Endothelial cell (in vitro differentiated cells): ENCODE data around the gene TERF2IP. TPM values are rescaled to one million over a fixed set of nuclear protein-coding genes. Genes with fewer than 3 reads are reported as not detected.
A peak's percentile ranks its signal among the peaks of the same experiment; 100 is the strongest.

Source experiments
- DNase-seq: peaks from one replicate; pipeline ENCODE4 v3.0.0; 2021; ENCODE audit warnings: low spot score
- H3K27ac Mint-ChIP-seq: one replicate; pipeline ENCODE4 v1.8.0; 2021; ENCODE audit warnings: mixed read lengths, inconsistent platforms; ENCODE audit not compliant: unreplicated experiment
- H3K27me3 Mint-ChIP-seq: one replicate; pipeline ENCODE4 v1.8.0; 2021; ENCODE audit warnings: mild to moderate bottlenecking, moderate library complexity, mixed read lengths, inconsistent platforms; ENCODE audit not compliant: unreplicated experiment
- H3K36me3 Mint-ChIP-seq: one replicate; pipeline ENCODE4 v1.8.0; 2021; ENCODE audit warnings: mild to moderate bottlenecking, low read depth, mixed read lengths, inconsistent platforms; ENCODE audit not compliant: unreplicated experiment
- H3K4me1 Mint-ChIP-seq: one replicate; pipeline ENCODE4 v1.8.0; 2021; ENCODE audit warnings: mild to moderate bottlenecking, mixed read lengths, inconsistent platforms; ENCODE audit not compliant: unreplicated experiment
- H3K4me3 Mint-ChIP-seq: one replicate; pipeline ENCODE4 v1.8.0; 2021; ENCODE audit warnings: mild to moderate bottlenecking, mixed read lengths, inconsistent platforms; ENCODE audit not compliant: unreplicated experiment
- H3K9me3 Mint-ChIP-seq: one replicate; pipeline ENCODE4 v1.8.0; 2021; ENCODE audit warnings: mixed read lengths, inconsistent platforms; ENCODE audit not compliant: unreplicated experiment
- CTCF ChIP-seq: fragments of 200-600 bp; sonication (generic); IDR thresholded peaks from one replicate; pipeline ENCODE4 v1.5.0; 2021; ENCODE audit warnings: antibody characterized with exemption; ENCODE audit not compliant: unreplicated experiment
- total RNA-seq: library from RNA; stranded (reverse); fragmentation: NEBNext Ultra II Directional; extraction: Animal tissue kit (Norgen Biotek cat#: 25700); gene quantifications from one replicate; pipeline ENCODE4 v1.2.1, GENCODE V29; 2021; ENCODE audit not compliant: unreplicated experiment

Gene TERF2IP
- total RNA-seq, 1 donor from 2014 or later, result 48.0 TPM

GRCh38 chr16:75667503-75667902, 19.9 kb downstream of the TERF2IP start:
- no peaks in the 10 kb centered on the region for H3K36me3 Mint-ChIP-seq
- H3K27ac Mint-ChIP-seq, result no peak overlapping the region
- no peak for DNase-seq
- no peaks in the 10 kb centered on the region for H3K9me3 Mint-ChIP-seq
- no peaks in the 10 kb centered on the region for H3K4me1 Mint-ChIP-seq
- H3K4me3 Mint-ChIP-seq, result no peak overlapping the region
- TF ChIP-seq CTCF, result no peak
- H3K27me3 Mint-ChIP-seq, result peaks cover 1% of the 10 kb centered on the region

GRCh38 chr16:75676909-75677308, 29.3 kb downstream of the TERF2IP start, which contains the start of gene CPHXL2:
CPHXL2 (minus strand) TSS chr16:75677009; CDS start chr16:75676999, 10 bp downstream.
- H3K27me3 Mint-ChIP-seq, result peaks cover 1% of the 10 kb centered on the region
- H3K4me3 Mint-ChIP-seq, result no peak within 1 kb of the TSS
- peaks cover 7% of the 10 kb centered on the region for H3K4me1 Mint-ChIP-seq
- no peak within 1 kb of the TSS for H3K27ac Mint-ChIP-seq
- TF ChIP-seq CTCF, result no peak
- H3K9me3 Mint-ChIP-seq, result peaks cover 11% of the 10 kb centered on the region
- H3K36me3 Mint-ChIP-seq, result peaks cover under 1% of the 10 kb centered on the region
- DNase-seq, result no peak

- H3K4me3 Mint-ChIP-seq, result no peak overlapping the region
These were observed 31.8 kb downstream of the TERF2IP start for GRCh38 chr16:75679366-75679765.

GRCh38 chr16:75682308-75682707, 34.7 kb downstream of the TERF2IP start:
- H3K9me3 Mint-ChIP-seq, result peaks cover 30% of the 10 kb centered on the region
- no peak for DNase-seq
- no peak for TF ChIP-seq CTCF
- H3K36me3 Mint-ChIP-seq, result peaks cover 26% of the 10 kb centered on the region
- peaks cover 7% of the 10 kb centered on the region for H3K4me1 Mint-ChIP-seq
- peaks cover 5% of the 10 kb centered on the region for H3K27me3 Mint-ChIP-seq
- H3K4me3 Mint-ChIP-seq, result peak overlapping the region; percentile 17
- no peak overlapping the region for H3K27ac Mint-ChIP-seq

More at GRCh38 chr16:75679366-75679765, 31.8 kb downstream of the TERF2IP start:
- TF ChIP-seq CTCF, result no peak
- Mint-ChIP-seq H3K36me3 (peaks cover 24% of the 10 kb centered on the region), H3K27ac (peak overlapping the region; percentile 76), H3K9me3 (peaks cover 32% of the 10 kb centered on the region), H3K4me1 (peaks cover 7% of the 10 kb centered on the region), H3K27me3 (peaks cover 5% of the 10 kb centered on the region)
- DNase-seq, result no peak

- peaks cover 21% of the 10 kb centered on the region for H3K36me3 Mint-ChIP-seq
These were observed 39.8 kb downstream of the TERF2IP start for GRCh38 chr16:75687361-75687760.

More at GRCh38 chr16:75687361-75687760, 39.8 kb downstream of the TERF2IP start:
- H3K9me3 Mint-ChIP-seq, result peaks cover 34% of the 10 kb centered on the region
- H3K27me3 Mint-ChIP-seq, result peaks cover 5% of the 10 kb centered on the region
- no peaks in the 10 kb centered on the region for H3K4me1 Mint-ChIP-seq
- no peak overlapping the region for H3K27ac Mint-ChIP-seq
- no peak overlapping the region for H3K4me3 Mint-ChIP-seq
- no peak for TF ChIP-seq CTCF
- DNase-seq, result no peak
